ENCODE data around the gene MAP3K4.

GRCh38 chr6:161139304-161139765, 147.8 kb downstream of the MAP3K4 start:
- TF ChIP-seq CTCF (conservative IDR thresholded peaks at IDR 0.05) (no peak), ZFX (IDR thresholded peaks at IDR 0.05) (no peak)
